ENCODE results near the gene ANKRD34A. TPM values are rescaled to one million over a fixed set of nuclear protein-coding genes. Genes with fewer than 3 reads are reported as not detected.

The ANKRD34A gene
- total RNA-seq, 4 donors from 2014 or later, result 0.54 to 3.7 TPM; not detected in 2

DNA sequence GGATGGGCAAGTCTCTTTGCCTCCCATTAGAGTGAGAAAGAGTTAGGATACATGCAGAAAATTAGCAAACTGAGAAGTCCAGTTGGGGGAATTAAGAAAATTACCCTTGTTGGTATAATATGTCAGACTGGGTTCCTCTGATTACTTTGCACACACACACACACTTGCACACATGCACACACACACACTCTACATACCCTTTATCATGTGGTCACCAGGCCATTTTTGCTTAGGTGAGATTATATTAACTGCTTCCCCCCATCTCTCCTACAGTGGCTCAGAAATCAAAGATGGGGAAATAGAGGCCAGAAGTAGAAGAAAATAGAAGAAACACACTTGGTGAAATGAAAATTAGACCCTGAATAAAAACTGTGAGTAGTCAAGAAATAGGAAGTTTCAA is 5.6 kb downstream of the ANKRD34A start:
- Histone ChIP-seq H3K27ac (peak overlapping the region; percentile 88 to 98 (median 92)), H3K4me3 (no peak overlapping the region), H3K36me3 (no peaks in the 10 kb centered on the region), H3K4me1 (peaks cover 8 to 66% (median 14%) of the 10 kb centered on the region in 4 donors), H3K27me3 (no peaks in the 10 kb centered on the region), H3K9me3 (peaks cover 0 to 4% (median 0%) of the 10 kb centered on the region in 4 donors)
- TF ChIP-seq, protein P1, sequence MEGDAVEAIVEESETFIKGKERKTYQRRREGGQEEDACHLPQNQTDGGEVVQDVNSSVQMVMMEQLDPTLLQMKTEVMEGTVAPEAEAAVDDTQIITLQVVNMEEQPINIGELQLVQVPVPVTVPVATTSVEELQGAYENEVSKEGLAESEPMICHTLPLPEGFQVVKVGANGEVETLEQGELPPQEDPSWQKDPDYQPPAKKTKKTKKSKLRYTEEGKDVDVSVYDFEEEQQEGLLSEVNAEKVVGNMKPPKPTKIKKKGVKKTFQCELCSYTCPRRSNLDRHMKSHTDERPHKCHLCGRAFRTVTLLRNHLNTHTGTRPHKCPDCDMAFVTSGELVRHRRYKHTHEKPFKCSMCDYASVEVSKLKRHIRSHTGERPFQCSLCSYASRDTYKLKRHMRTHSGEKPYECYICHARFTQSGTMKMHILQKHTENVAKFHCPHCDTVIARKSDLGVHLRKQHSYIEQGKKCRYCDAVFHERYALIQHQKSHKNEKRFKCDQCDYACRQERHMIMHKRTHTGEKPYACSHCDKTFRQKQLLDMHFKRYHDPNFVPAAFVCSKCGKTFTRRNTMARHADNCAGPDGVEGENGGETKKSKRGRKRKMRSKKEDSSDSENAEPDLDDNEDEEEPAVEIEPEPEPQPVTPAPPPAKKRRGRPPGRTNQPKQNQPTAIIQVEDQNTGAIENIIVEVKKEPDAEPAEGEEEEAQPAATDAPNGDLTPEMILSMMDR (IDR thresholded peaks at IDR 0.05), result no peak
- TF ChIP-seq POLR2A (IDR thresholded peaks at IDR 0.05), result no peak
- DNase-seq, result no peak

DNA sequence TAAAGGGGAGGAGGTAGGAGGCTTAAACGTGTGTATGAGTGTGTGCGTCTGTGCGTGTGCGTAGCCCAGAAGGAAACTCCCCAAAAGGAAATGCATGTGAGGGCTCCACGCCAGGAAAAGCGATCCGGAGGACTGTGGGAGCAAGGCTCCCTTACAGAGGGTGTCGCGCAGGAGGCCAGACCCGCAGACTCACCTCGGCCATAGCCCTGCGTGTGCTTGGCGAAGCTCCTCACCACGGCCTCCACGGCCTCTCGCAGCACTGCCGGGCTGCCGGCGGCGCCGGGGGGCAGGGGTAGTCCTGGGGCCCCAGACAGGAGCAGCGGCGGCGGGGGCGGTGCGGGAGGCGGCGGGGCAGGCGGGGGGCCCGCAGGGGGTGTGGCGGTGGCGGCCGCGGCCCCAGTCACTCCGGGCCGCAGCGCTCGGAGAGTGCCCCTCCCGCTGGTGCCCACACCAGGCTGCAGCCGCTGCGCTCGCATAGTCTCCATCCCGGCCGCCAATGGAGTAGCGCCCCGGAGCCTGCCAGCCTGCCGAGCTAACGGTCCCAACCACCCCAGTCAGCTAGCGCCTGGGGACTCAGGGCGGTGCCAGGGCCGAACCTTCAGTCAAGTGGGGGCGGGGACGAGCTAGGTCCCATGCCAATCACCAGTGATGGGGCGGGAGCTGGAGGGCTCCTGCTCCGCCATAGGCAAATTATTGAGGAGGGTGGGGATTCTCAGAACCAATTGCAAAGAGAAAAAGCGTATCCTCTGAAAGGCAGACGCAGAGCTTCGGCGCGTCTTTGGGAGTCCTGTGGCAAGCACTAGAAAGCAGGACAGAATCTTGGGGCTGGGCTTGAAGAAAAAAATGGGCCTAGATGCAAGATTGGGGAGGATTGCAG is 6.7 kb downstream of the ANKRD34A start, which contains the start of gene LIX1L:
Gene LIX1L (minus strand): TSS at position 575 of the 877 bp plus-strand sequence. CDS start 90 bp downstream, at position 485.
- peak; percentile 93 to 98 (median 97) for DNase-seq
- Histone ChIP-seq H3K4me1 (peaks cover 8 to 55% (median 11%) of the 10 kb centered on the region in 4 donors), H3K27ac (peak within 1 kb of the TSS; percentile 88 to 98 (median 92)), H3K9me3 (peaks cover 0 to 4% (median 0%) of the 10 kb centered on the region in 4 donors), H3K4me3 (peak within 1 kb of the TSS; percentile 71 to 94 (median 77)), H3K36me3 (no peaks in the 10 kb centered on the region), H3K27me3 (no peaks in the 10 kb centered on the region)
- TF ChIP-seq, protein P1 (IDR thresholded peaks at IDR 0.05), result no peak
- peak; percentile 48 to 61 for TF ChIP-seq POLR2A (IDR thresholded peaks at IDR 0.05)

DNA sequence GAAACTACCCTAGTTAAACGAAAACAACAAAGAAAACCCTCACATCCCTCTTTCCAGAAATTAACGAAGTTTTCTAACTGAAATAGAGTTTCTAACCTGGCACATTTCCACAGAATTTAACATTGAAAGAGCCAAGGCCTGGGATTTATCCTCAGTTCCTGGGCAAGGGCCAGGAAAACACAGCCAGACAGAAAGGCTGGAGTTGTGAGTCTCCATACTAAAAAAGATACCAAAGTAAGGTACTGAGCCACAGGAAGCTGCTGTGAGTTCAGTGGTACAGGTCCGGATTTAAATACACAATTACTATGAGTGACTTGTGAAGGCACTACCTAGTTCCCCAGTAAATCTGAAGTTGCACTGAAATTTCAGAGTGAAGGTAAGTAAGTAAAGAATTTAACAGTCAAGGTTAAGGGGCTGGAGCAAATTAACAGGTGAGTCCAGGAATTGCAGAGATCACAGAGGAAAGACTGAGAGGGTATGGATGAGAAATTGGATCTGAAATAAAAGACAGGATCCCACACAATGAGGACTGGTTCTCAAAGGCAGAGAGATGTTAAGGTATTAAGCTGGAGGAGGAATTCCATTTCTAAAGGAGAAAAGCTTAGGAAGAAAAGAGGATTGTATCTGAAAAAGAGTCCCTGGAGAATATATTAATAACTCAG is 7.5 kb downstream of the ANKRD34A start:
- H3K27ac ChIP-seq, result peak overlapping the region; percentile 88 to 98 (median 92)
- DNase-seq, result peak in 1 of 3 donors; percentile 45
- TF ChIP-seq, protein P1 (IDR thresholded peaks at IDR 0.05), result no peak
- no peak for TF ChIP-seq POLR2A (IDR thresholded peaks at IDR 0.05)
- peak overlapping the region; percentile 71 to 94 (median 77) for H3K4me3 ChIP-seq
- no peaks in the 10 kb centered on the region for H3K36me3 ChIP-seq
- peaks cover 8 to 48% (median 10%) of the 10 kb centered on the region in 4 donors for H3K4me1 ChIP-seq
- H3K9me3 ChIP-seq, result peaks cover 0 to 4% (median 0%) of the 10 kb centered on the region in 4 donors
- no peaks in the 10 kb centered on the region for H3K27me3 ChIP-seq

DNA sequence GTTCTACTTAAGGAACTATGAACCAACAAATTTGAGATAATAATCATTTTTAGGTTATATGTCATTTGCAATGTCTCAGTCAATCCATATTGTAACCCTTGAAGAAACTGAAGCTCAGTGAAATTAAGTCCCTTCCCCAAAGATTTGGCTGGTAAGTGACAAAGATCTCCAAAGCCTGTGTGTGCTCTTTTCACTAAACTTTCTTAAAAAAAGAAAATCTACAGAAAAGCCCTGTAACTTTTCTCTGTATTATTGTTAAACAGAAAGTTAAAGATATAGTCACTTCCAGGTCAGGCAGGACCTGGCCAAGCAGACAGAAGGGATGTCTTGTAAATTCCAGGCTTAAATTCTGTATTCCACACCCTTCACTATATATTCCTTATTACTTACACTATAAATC is 8.0 kb downstream of the ANKRD34A start:
- Histone ChIP-seq H3K27me3 (no peaks in the 10 kb centered on the region), H3K36me3 (no peaks in the 10 kb centered on the region), H3K4me1 (peaks cover 4 to 42% (median 9%) of the 10 kb centered on the region in 4 donors), H3K4me3 (peak overlapping the region in 3 of 4 donors; percentile 71 to 94 (median 79)), H3K27ac (peak overlapping the region; percentile 88 to 98 (median 92)), H3K9me3 (peaks cover 0 to 4% (median 0%) of the 10 kb centered on the region in 4 donors)
- TF ChIP-seq, protein P1 (IDR thresholded peaks at IDR 0.05), result no peak
- TF ChIP-seq POLR2A (IDR thresholded peaks at IDR 0.05), result no peak
- DNase-seq, result no peak

DNA sequence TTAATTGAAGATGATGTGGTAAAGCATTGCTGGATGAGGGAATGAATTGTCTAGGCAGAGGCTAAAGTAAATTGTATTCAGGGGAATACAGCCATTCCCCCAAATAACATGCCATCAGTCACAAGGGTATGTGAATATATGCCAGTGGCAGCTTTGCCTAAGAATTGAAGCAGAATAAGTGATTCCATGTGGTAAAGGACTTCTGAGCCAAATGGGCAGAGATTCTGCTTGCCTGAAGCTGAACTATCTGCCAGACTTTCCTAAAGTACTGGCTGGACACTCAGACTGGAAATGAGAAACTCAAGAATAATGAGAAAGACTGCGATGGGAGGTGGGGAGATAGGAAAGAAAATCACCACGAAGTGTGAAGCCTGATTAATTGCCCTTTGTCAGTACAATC is 8.9 kb downstream of the ANKRD34A start:
- Histone ChIP-seq H3K27ac (no peak overlapping the region), H3K4me3 (peak overlapping the region in 1 of 4 donors; percentile 2), H3K27me3 (no peaks in the 10 kb centered on the region), H3K9me3 (no peaks in the 10 kb centered on the region), H3K4me1 (peaks cover 0 to 35% (median 9%) of the 10 kb centered on the region in 4 donors), H3K36me3 (no peaks in the 10 kb centered on the region)
- DNase-seq, result no peak
- TF ChIP-seq, protein P1 (IDR thresholded peaks at IDR 0.05), result no peak
